GM12891 (cell line): ENCODE measurements around the gene CWC22.

Source experiments
- PAX5 ChIP-seq: IDR thresholded peaks from 2 replicates; pipeline ENCODE4 v1.6.1; 2011; ENCODE audit warnings: low read length, moderate library complexity, mild to moderate bottlenecking; ENCODE audit not compliant: insufficient read depth, severe bottlenecking
- POLR2A ChIP-seq: IDR thresholded peaks from 2 replicates; pipeline ENCODE4 v1.6.1; 2011; ENCODE audit warnings: low read depth, low read length, control low read depth
- POLR2AphosphoS5 ChIP-seq: IDR thresholded peaks from 2 replicates; pipeline ENCODE4 v1.6.1; 2011; ENCODE audit warnings: low read depth, low read length, control low read depth
- POU2F2 ChIP-seq: IDR thresholded peaks from 2 replicates; pipeline ENCODE4 v1.6.1; 2011; ENCODE audit warnings: low read depth, mild to moderate bottlenecking, control low read depth, low read length, moderate library complexity
- SPI1 ChIP-seq: IDR thresholded peaks from 2 replicates; pipeline ENCODE4 v1.6.1; 2011; ENCODE audit warnings: low read depth, low read length, control low read depth
- TAF1 ChIP-seq: IDR thresholded peaks from 2 replicates; pipeline ENCODE4 v1.6.1; 2011; ENCODE audit warnings: low read depth, low read length, control low read depth

DNA sequence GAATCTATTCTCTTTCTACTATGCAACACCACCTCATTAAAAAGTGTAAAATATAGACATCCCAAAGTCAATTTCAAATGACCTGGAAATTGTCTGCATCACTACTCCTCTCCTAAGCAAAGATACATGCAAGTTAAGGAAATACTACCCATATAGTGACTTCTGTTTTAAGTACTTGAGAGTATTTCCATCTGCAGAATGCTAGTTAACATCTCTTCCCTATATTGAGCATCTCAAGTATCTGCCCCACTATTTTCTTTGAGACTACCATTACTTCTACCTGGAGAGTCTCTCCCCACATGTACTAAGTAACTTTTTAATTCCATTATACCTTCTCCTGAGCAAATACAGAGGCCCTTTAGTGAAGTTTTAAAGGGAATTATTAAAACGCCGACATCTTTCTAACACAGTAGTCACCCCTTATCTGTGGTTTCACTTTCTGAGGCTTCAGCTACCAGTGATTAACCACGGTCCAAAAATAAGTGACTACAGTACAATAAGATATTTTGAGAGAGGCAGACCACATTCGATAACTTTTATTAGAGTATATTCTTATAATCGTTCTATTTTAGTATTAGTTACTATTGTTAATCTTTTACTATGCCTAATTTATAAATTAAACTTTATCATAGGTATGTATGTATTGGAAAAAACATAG, 21.8 kb downstream of the CWC22 start:
- TF ChIP-seq TAF1 (no peak), POLR2A (no peak), POLR2AphosphoS5 (no peak), SPI1 (no peak), PAX5 (no peak), POU2F2 (no peak)
